K562 (cell line): ENCODE measurements around the gene SIK3. TPM values are rescaled to one million over a fixed set of nuclear protein-coding genes. Genes with fewer than 3 reads are reported as not detected.

ENCODE experiments used
- ATAC-seq: fragments of 200-7000 bp; cut with Tn5 transposase; 3 replicates; pipeline ENCODE4 v1.9.1; 2020; ENCODE audit warnings: moderate library complexity
- BruUV-seq: library from RNA; stranded (reverse); fragments of 400-500 nt; replicated peaks from 2 replicates; lab custom pipeline; 2021; lab: Mats Ljungman, UMichigan
- CTCF ChIA-PET: fragments of 300-600 bp; formaldehyde crosslinking; extraction: SDS; loops from one replicate; lab custom pipeline; 2021; ENCODE audit warnings: low intra/inter-chr PET ratio; lab: Yijun Ruan, JAX
- POLR2A ChIA-PET: fragments of 300-600, 350-650 bp; sonication (Branson Sonifier 250); formaldehyde crosslinking; extraction: SDS; loops from one replicate; lab custom pipeline; 2021; ENCODE audit warnings: antibody characterized with exemption, inconsistent platforms; lab: Yijun Ruan, JAX
- DNase-seq, 4 experiments: peaks; one replicate each; pipeline versions ENCODE4 v3.0.0 to v3.0.0-alpha.2; 2011 to 2018; ENCODE audit warnings: low spot score in 3 of 4, mixed read lengths in 3 of 4; ENCODE audit errors: extremely low read depth in 1 of 4
- FAIRE-seq: peaks from 2 replicates; lab custom pipeline; 2011; peaks lifted over from hg19 to GRCh38; lab: Jason Lieb, UNC
- H2AFZ ChIP-seq: 2 replicates; pipeline ENCODE4 v1.6.0; 2011; ENCODE audit warnings: low read depth, low read length, control low read depth, inconsistent platforms
- H3K27ac ChIP-seq: fragments of 200-600 bp; 3 replicates; pipeline ENCODE4 v1.8.0; 2011; ENCODE audit warnings: low read depth, mild to moderate bottlenecking, control low read depth, inconsistent platforms, low read length, moderate library complexity, mixed read lengths; ENCODE audit errors: extremely low read depth
- H3K27me3 ChIP-seq, 2 experiments: fragments of 300-600 bp in 1 of 2; 2 replicates in 1 of 2; 3 replicates in 1 of 2; pipeline versions ENCODE4 v1.6.0 to v1.8.0; 2011; ENCODE audit warnings: inconsistent platforms in 2 of 2, low read length in 2 of 2, mild to moderate bottlenecking in 1 of 2, mixed read lengths in 1 of 2, moderate library complexity in 1 of 2; ENCODE audit not compliant: control insufficient read depth in 2 of 2, insufficient read depth in 2 of 2
- H3K36me3 ChIP-seq: fragments of 300-600 bp; 3 replicates; pipeline ENCODE4 v1.8.0; 2011; ENCODE audit warnings: mild to moderate bottlenecking, low read length, inconsistent platforms; ENCODE audit not compliant: control insufficient read depth, insufficient read depth
- H3K4me1 ChIP-seq, 2 experiments: fragments of 200-600 bp in 1 of 2; replicated peaks in 1 of 2; 2 replicates in 1 of 2; 3 replicates in 1 of 2; pipeline versions ENCODE4 v1.5.1 to v1.8.0; 2011; ENCODE audit warnings: inconsistent platforms in 2 of 2, low read length in 2 of 2, mild to moderate bottlenecking in 1 of 2, mixed read lengths in 1 of 2, moderate library complexity in 1 of 2; ENCODE audit not compliant: control insufficient read depth in 2 of 2, insufficient read depth in 2 of 2
- H3K4me2 ChIP-seq: 2 replicates; pipeline ENCODE4 v1.6.1; 2011; ENCODE audit warnings: low read length, control low read depth, inconsistent platforms, mixed read lengths; ENCODE audit not compliant: insufficient read depth
- H3K4me3 ChIP-seq: fragments of 200-600 bp; sonication (generic), shearing (Covaris generic); 2 replicates; pipeline ENCODE4 v1.5.1; 2016; ENCODE audit warnings: control low read depth, inconsistent platforms
- H3K79me2 ChIP-seq: fragments of 200-600 bp; 3 replicates; pipeline ENCODE4 v1.8.0; 2011; ENCODE audit warnings: low read length, inconsistent platforms; ENCODE audit not compliant: control insufficient read depth, insufficient read depth
- H3K9ac ChIP-seq, 2 experiments: 2 replicates each; pipeline versions ENCODE4 v1.6.0 to v1.6.1; 2011; ENCODE audit warnings: low read depth in 2 of 2, low read length in 2 of 2, control low read depth in 1 of 2, inconsistent platforms in 1 of 2, mild to moderate bottlenecking in 1 of 2, mixed read lengths in 1 of 2; ENCODE audit not compliant: insufficient read depth in 1 of 2
- H3K9me1 ChIP-seq: one replicate; pipeline ENCODE4 v1.6.0; 2011; ENCODE audit warnings: inconsistent platforms, mild to moderate bottlenecking, low read length, moderate library complexity; ENCODE audit not compliant: control insufficient read depth, insufficient read depth
- H3K9me3 ChIP-seq: replicated peaks from 2 replicates; pipeline ENCODE4 v1.5.1; 2011; ENCODE audit warnings: low read depth, low read length, inconsistent platforms; ENCODE audit not compliant: control insufficient read depth, insufficient read depth
- H4K20me1 ChIP-seq: replicated peaks from 2 replicates; pipeline ENCODE4 v1.6.1; 2011; ENCODE audit warnings: low read length, inconsistent platforms, mixed read lengths; ENCODE audit not compliant: control insufficient read depth, insufficient read depth
- MXI1 ChIP-seq: IDR thresholded peaks from 2 replicates; pipeline ENCODE4 v1.6.1; 2011; ENCODE audit warnings: low read depth, mild to moderate bottlenecking, improper control_type of control experiment, low read length
- MYBL2 ChIP-seq, 2 experiments: fragments of 450-650 bp in 1 of 2; sonication (generic) in 1 of 2; formaldehyde crosslinking in 1 of 2; IDR thresholded peaks; 2 replicates each; pipeline versions ENCODE4 v1.6.1 to v1.8.1; 2017 to 2022; ENCODE audit warnings: borderline replicate concordance in 1 of 2, inconsistent platforms in 1 of 2, low read depth in 1 of 2, mild to moderate bottlenecking in 1 of 2, missing genetic modification reagents in 1 of 2, moderate library complexity in 1 of 2
- STAT5A ChIP-seq: IDR thresholded peaks from 2 replicates; pipeline ENCODE4 v1.6.1; 2012; ENCODE audit warnings: low read length, inconsistent platforms, borderline replicate concordance
- YY1 ChIP-seq, 3 experiments: IDR thresholded peaks; 2 replicates each; pipeline ENCODE4 v1.6.1; 2011; ENCODE audit warnings: low read length in 2 of 3, mild to moderate bottlenecking in 2 of 3, moderate library complexity in 2 of 3, borderline replicate concordance in 1 of 3, control low read depth in 1 of 3, low read depth in 1 of 3; ENCODE audit not compliant: insufficient read depth in 3 of 3, insufficient replicate concordance in 2 of 3, control insufficient read depth in 1 of 3, insufficient read length in 1 of 3; ENCODE audit errors: extremely low read depth in 1 of 3
- ZKSCAN1 ChIP-seq: fragments of 150-350 bp; IDR thresholded peaks from 2 replicates; pipeline ENCODE4 v1.6.1; 2016; ENCODE audit warnings: low read depth, low read length
- ZNF12 ChIP-seq: sonication (generic); formaldehyde crosslinking; IDR thresholded peaks from 2 replicates; pipeline ENCODE4 v1.4.0; 2020; ENCODE audit warnings: mild to moderate bottlenecking, missing genetic modification reagents
- ZNF146 ChIP-seq: IDR thresholded peaks from one replicate; pipeline ENCODE4 v1.6.1; 2018; ENCODE audit warnings: missing compliant biosample characterization; ENCODE audit not compliant: unreplicated experiment
- ZNF184 ChIP-seq: sonication (generic); formaldehyde crosslinking; IDR thresholded peaks from 2 replicates; pipeline ENCODE4 v1.5.0; 2020; ENCODE audit warnings: missing genetic modification reagents
- ZNF232 ChIP-seq: sonication (generic); formaldehyde crosslinking; IDR thresholded peaks from 2 replicates; pipeline ENCODE4 v1.8.0; 2022; ENCODE audit warnings: mild to moderate bottlenecking, missing genetic modification reagents
- ZNF253 ChIP-seq: fragments of 250-450 bp; sonication (Bioruptor Pico); conservative IDR thresholded peaks from 2 replicates; pipeline ENCODE4 v1.6.1; 2021; ENCODE audit warnings: mild to moderate bottlenecking
- ZNF780A ChIP-seq: fragments of 250-450 bp; sonication (Bioruptor Pico); IDR thresholded peaks from 2 replicates; pipeline ENCODE4 v1.5.0; 2021; ENCODE audit warnings: mild to moderate bottlenecking
- ZSCAN32 ChIP-seq: fragments of 450-650 bp; formaldehyde crosslinking; IDR thresholded peaks from 2 replicates; pipeline ENCODE4 v1.4.0; 2020; ENCODE audit warnings: mild to moderate bottlenecking, moderate library complexity
- WGBS: fragments of 100-300 bp; shearing (Covaris generic); methylation state at CpG from one replicate; pipeline ENCODE4 v1.1.6; 2016; ENCODE audit warnings: low coverage, mixed read lengths; ENCODE audit not compliant: insufficient coverage; ENCODE audit errors: missing lambda C conversion rate; 5-methylcytosine and 5-hydroxymethylcytosine counted together
- in situ Hi-C: fragments of 300-500 bp; cut with MboI; formaldehyde crosslinking; loops from 4 replicates; pipeline ENCODE4 v1.15.0; 2018; ENCODE audit warnings: inconsistent platforms, mixed read lengths
- intact Hi-C: fragments of 100-400 bp; cut with micrococcal nuclease; formaldehyde crosslinking; loops from 2 replicates; pipeline ENCODE4 v1.14.2; 2022
- polyA plus RNA-seq, 8 experiments: library from polyadenylated mRNA; depleted of rRNA in 4 of 8; stranded (reverse) in 5 of 8; unstranded in 3 of 8; fragments of >200 nt; fragmentation: Nextera tagmentation in 2 of 8; fragmentation: Illumina TruSeq in 1 of 8; extraction: Ambion mirVana in 2 of 8; extraction: Trizol in 1 of 8; gene quantifications; 2 replicates each; pipeline versions ENCODE4 v1.2.1 to v1.2.3, GENCODE V29; 2011 to 2014; ENCODE audit warnings: inconsistent platforms in 1 of 8, missing spikeins in 1 of 8
- total RNA-seq, 7 experiments: library from RNA; depleted of rRNA in 6 of 7; stranded (reverse); fragments of >200 nt in 6 of 7; fragmentation: Illumina TruSeq in 2 of 7; extraction: Trizol in 2 of 7; gene quantifications; 2 replicates each; pipeline versions ENCODE4 v1.2.1 to v1.2.3, GENCODE V29; 2011 to 2021; ENCODE audit warnings: low replicate concordance in 1 of 7
- TF ChIP-seq, protein P1 (sequence below): fragments of 250-450 bp; sonication (Bioruptor Pico); IDR thresholded peaks from 2 replicates; pipeline ENCODE4 v1.8.0; 2021; ENCODE audit warnings: moderate library complexity, mild to moderate bottlenecking, inconsistent platforms
- TF ChIP-seq, protein P2 (sequence below): fragments of 250-450 bp; sonication (Bioruptor Pico); IDR thresholded peaks from 2 replicates; pipeline ENCODE4 v1.4.0; 2020; ENCODE audit warnings: mild to moderate bottlenecking, moderate library complexity
- TF ChIP-seq, protein P3 (sequence below): IDR thresholded peaks from 3 replicates; pipeline ENCODE4 v1.6.1; 2011; ENCODE audit warnings: borderline replicate concordance, mild to moderate bottlenecking, moderate library complexity; ENCODE audit not compliant: insufficient read length; ENCODE audit errors: extremely low read depth

Gene SIK3
- total and polyA plus RNA-seq, 9 of the 15 experiments (the other 6 are each of a cell fraction or from before 2014, with no cell fraction given) = 1.6 to 21.6 (median 8.0) TPM

DNA sequence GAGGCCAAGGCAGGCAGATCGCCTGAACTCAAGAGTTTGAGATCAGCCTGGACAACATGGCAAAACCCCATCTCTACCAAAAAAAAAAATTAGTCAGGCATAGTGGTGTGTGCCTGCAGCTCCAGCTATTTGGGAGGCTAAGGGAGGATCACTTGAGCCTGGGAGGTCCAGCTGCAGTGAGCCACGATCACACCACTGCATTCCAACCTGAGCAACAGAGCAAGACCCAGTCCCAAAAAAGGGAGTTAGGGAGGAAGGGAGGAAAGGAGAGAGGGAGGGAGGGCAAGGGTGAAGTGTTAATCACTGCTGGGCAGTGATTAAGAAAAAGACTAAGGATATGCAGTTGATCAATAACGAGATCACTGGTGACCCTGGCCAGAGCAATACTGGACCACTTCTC lies 204.8 kb downstream of the SIK3 start:
- Histone ChIP-seq H3K9me1 (no peaks in the 10 kb centered on the region), H3K9me3 (no peaks in the 10 kb centered on the region), H4K20me1 (no peaks in the 10 kb centered on the region), H3K4me2 (no peak overlapping the region), H3K9ac (no peak overlapping the region), H3K4me1 (no peaks in the 10 kb centered on the region), H3K27me3 (no peaks in the 10 kb centered on the region), H2AFZ (no peak overlapping the region), H3K36me3 (peaks cover 34% of the 10 kb centered on the region), H3K27ac (no peak overlapping the region), H3K4me3 (no peak overlapping the region), H3K79me2 (no peaks in the 10 kb centered on the region)
- no peak for FAIRE-seq
- no TSS peak for BruUV-seq
- WGBS = 78% methylated on average over 3 of the region's 3 CpGs
- no peak for ATAC-seq
- no peak for DNase-seq
- in situ Hi-C loops (no loop called here), intact Hi-C loops (no loop called here)
- ChIA-PET POLR2A (interaction anchor here (1.0 kb wide), 1 partner anchor 8 kb away, joined by 4 read pairs; no protein-coding TSS in a partner anchor), CTCF (no interaction called here)
- no peak for TF ChIP-seq ZNF780A
- no peak for TF ChIP-seq ZNF253 (CRISPR knock-in tag)
- no peak for TF ChIP-seq ZSCAN32
- TF ChIP-seq ZNF146 (CRISPR knock-in tag) = no peak
- TF ChIP-seq ZNF12 = no peak
- TF ChIP-seq, protein P1, sequence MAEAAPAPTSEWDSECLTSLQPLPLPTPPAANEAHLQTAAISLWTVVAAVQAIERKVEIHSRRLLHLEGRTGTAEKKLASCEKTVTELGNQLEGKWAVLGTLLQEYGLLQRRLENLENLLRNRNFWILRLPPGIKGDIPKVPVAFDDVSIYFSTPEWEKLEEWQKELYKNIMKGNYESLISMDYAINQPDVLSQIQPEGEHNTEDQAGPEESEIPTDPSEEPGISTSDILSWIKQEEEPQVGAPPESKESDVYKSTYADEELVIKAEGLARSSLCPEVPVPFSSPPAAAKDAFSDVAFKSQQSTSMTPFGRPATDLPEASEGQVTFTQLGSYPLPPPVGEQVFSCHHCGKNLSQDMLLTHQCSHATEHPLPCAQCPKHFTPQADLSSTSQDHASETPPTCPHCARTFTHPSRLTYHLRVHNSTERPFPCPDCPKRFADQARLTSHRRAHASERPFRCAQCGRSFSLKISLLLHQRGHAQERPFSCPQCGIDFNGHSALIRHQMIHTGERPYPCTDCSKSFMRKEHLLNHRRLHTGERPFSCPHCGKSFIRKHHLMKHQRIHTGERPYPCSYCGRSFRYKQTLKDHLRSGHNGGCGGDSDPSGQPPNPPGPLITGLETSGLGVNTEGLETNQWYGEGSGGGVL (CRISPR knock-in tag) = no peak
- no peak for TF ChIP-seq ZKSCAN1
- TF ChIP-seq YY1 (IDR thresholded peaks at IDR 0.05; ENCODE audit: borderline replicate concordance in 1 of 3, control insufficient read depth in 1 of 3, extremely low read depth in 1 of 3, insufficient read depth in 3 of 3, insufficient read length in 1 of 3, insufficient replicate concordance in 2 of 3, low read depth in 1 of 3, low read length in 2 of 3) = no peak
- no peak for TF ChIP-seq ZNF232
- TF ChIP-seq, protein P2, sequence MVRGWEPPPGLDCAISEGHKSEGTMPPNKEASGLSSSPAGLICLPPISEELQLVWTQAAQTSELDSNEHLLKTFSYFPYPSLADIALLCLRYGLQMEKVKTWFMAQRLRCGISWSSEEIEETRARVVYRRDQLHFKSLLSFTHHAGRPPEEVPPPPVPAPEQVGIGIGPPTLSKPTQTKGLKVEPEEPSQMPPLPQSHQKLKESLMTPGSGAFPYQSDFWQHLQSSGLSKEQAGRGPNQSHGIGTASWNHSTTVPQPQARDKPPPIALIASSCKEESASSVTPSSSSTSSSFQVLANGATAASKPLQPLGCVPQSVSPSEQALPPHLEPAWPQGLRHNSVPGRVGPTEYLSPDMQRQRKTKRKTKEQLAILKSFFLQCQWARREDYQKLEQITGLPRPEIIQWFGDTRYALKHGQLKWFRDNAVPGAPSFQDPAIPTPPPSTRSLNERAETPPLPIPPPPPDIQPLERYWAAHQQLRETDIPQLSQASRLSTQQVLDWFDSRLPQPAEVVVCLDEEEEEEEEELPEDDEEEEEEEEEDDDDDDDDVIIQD (CRISPR knock-in tag) = no peak
- TF ChIP-seq, protein P3, sequence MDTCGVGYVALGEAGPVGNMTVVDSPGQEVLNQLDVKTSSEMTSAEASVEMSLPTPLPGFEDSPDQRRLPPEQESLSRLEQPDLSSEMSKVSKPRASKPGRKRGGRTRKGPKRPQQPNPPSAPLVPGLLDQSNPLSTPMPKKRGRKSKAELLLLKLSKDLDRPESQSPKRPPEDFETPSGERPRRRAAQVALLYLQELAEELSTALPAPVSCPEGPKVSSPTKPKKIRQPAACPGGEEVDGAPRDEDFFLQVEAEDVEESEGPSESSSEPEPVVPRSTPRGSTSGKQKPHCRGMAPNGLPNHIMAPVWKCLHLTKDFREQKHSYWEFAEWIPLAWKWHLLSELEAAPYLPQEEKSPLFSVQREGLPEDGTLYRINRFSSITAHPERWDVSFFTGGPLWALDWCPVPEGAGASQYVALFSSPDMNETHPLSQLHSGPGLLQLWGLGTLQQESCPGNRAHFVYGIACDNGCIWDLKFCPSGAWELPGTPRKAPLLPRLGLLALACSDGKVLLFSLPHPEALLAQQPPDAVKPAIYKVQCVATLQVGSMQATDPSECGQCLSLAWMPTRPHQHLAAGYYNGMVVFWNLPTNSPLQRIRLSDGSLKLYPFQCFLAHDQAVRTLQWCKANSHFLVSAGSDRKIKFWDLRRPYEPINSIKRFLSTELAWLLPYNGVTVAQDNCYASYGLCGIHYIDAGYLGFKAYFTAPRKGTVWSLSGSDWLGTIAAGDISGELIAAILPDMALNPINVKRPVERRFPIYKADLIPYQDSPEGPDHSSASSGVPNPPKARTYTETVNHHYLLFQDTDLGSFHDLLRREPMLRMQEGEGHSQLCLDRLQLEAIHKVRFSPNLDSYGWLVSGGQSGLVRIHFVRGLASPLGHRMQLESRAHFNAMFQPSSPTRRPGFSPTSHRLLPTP = no peak
- no peak for TF ChIP-seq STAT5A
- TF ChIP-seq MXI1 = no peak
- no peak for TF ChIP-seq ZNF184 (CRISPR knock-in tag)
- TF ChIP-seq MYBL2 (IDR thresholded peaks at IDR 0.05; ENCODE audit: low read depth) = no peak
- no peak for TF ChIP-seq MYBL2 (CRISPR knock-in tag; IDR thresholded peaks at IDR 0.05; ENCODE audit: borderline replicate concordance)
